NB4 (cell line): ENCODE data around the gene FAM181A.

Experiments used
- DNase-seq: peaks from one replicate; pipeline ENCODE4 v3.0.0; 2010; ENCODE audit warnings: low read depth
- H3K4me3 ChIP-seq: one replicate; pipeline ENCODE4 v1.5.1; 2011; ENCODE audit warnings: mild to moderate bottlenecking, low read depth, low read length, moderate library complexity
- MYC ChIP-seq: IDR thresholded peaks from 2 replicates; pipeline ENCODE4 v1.6.1; 2011; ENCODE audit warnings: low read depth, low read length
- POLR2A ChIP-seq: IDR thresholded peaks from 2 replicates; pipeline ENCODE4 v1.6.1; 2011; ENCODE audit warnings: mild to moderate bottlenecking; ENCODE audit not compliant: insufficient read length; ENCODE audit errors: extremely low read depth
- TF ChIP-seq, protein P1 (sequence below): IDR thresholded peaks from 2 replicates; pipeline ENCODE4 v1.6.1; 2011; ENCODE audit warnings: low read depth, low read length
- TF ChIP-seq, protein P2 (sequence below): IDR thresholded peaks from one replicate; pipeline ENCODE4 v1.5.1; 2012; ENCODE audit warnings: low read depth, low read length

FAM181A gene

GRCh38 chr14:93971635-93972027 lies 44.5 kb downstream of the FAM181A start:
- DNase-seq: no peak
- no peak overlapping the region for H3K4me3 ChIP-seq
- no peak for TF ChIP-seq POLR2A
- TF ChIP-seq, protein P1, sequence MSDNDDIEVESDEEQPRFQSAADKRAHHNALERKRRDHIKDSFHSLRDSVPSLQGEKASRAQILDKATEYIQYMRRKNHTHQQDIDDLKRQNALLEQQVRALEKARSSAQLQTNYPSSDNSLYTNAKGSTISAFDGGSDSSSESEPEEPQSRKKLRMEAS: no peak
- TF ChIP-seq, protein P2, sequence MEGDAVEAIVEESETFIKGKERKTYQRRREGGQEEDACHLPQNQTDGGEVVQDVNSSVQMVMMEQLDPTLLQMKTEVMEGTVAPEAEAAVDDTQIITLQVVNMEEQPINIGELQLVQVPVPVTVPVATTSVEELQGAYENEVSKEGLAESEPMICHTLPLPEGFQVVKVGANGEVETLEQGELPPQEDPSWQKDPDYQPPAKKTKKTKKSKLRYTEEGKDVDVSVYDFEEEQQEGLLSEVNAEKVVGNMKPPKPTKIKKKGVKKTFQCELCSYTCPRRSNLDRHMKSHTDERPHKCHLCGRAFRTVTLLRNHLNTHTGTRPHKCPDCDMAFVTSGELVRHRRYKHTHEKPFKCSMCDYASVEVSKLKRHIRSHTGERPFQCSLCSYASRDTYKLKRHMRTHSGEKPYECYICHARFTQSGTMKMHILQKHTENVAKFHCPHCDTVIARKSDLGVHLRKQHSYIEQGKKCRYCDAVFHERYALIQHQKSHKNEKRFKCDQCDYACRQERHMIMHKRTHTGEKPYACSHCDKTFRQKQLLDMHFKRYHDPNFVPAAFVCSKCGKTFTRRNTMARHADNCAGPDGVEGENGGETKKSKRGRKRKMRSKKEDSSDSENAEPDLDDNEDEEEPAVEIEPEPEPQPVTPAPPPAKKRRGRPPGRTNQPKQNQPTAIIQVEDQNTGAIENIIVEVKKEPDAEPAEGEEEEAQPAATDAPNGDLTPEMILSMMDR: no peak

DNA sequence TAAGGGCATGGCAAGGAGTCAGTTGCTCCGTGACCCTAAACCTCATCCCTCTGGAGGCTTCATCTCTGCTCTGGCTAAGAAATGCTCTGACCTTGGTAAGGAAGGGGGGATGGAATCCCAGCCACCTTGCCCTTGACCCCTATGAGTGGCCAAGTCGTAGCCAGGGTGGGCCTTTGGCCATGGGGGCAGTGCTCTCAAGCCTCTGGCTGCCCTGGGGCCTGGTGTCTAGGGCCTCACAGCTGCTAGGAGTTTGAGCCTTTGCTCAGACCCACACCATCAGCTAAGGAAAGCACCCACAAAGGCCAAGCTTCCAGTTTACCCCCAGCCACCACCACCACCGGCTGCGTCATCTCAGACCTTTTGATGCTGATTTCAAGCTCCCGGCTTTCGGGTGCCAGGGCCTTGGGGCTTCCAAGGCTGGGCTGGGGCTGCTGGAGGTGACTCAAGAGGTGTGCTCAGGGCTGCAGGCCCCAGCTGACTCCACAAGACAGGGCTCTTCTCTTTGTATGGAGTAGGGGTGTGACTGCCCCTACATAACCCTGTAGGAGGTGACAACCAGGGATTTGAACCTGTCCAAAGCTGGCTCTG lies 45.6 kb downstream of the FAM181A start:
- TF ChIP-seq, protein P1: no peak
- TF ChIP-seq POLR2A (no peak), MYC (no peak)
- TF ChIP-seq, protein P2: no peak
- no peak for DNase-seq
- no peak overlapping the region for H3K4me3 ChIP-seq

GRCh38 chr14:93973607-93974006 lies 46.5 kb downstream of the FAM181A start:
- DNase-seq: no peak
- TF ChIP-seq, protein P1: no peak
- TF ChIP-seq, protein P2: no peak
- no peak for TF ChIP-seq MYC
- TF ChIP-seq POLR2A: no peak
- no peak overlapping the region for H3K4me3 ChIP-seq

DNA sequence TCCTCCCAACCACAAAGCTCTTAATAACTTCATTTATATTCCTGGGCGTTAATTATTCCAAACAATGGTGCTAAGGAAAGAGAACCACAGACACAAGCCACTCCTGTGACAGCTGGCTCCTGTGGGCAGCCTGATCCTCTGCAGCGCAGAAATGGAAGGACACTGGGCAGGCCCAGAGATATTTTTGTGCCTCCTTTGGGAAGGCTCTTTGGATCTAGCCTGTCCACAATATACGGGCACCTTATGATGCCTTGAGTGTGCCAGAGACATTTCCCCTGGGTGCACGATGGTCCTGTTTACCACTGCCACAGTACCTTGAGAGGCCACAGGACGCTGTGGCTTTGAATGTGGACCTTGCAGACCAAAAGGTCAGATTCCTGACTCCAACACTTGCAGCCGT lies 47.2 kb downstream of the FAM181A start:
- no peak for TF ChIP-seq MYC
- TF ChIP-seq, protein P1: no peak
- DNase-seq: no peak
- no peak overlapping the region for H3K4me3 ChIP-seq

DNA sequence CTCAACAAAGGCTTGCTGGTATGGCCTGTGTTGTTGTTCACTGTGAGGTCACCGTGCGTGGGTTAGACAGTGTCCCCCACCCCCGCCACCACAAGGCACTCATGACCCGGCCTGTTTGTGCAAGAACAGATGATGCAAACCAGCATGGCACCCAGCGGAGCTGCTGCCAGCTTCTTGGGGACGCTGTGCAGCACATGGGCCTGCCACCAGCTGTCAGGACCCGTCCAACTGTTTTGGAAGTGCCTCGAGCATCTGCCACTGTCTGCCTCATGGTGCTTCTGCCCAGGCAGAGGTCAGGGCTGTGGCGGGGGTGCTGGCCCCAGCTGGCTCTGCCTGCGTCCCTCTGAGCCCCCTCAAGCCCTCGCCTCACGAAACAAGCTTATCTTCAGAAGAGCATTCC lies 47.7 kb downstream of the FAM181A start:
- DNase-seq: peak; percentile 74
- H3K4me3 ChIP-seq: no peak overlapping the region
- no peak for TF ChIP-seq POLR2A
- TF ChIP-seq MYC: peak; percentile 31; the same call in 1 of the 2 replicates
- TF ChIP-seq, protein P1: peak; percentile 61

DNA sequence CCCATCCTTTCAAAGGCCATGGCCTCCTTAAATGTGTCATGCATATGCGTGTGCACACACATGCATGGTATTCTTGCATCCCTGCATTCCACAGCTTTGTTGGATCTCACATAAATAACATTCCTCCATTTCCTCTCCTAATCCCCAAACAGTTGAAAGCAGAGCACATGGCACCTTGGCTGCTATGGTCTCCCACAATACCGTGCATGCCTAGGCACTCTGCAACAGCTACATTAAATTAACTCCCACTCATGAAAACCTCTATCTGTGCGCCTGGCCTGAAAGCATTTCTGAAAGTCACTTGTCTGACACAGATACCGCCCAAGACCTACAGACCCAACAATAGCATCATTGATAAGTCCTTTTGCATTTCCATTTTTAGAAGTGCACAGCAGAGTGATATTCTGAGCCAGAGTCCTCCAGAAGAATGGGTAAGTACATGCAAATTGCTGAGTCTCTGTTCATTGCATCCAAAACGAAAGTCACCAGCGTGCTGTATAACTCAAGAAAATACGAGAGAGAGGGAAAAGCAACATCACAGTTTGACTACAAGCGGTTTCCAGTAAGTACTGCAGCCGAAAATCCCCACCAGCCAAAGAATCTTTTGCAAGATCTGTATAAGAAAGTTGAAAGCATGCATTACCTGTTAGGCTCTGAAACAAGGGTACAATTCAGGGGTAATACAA lies 48.8 kb downstream of the FAM181A start:
- TF ChIP-seq, protein P1: no peak
- TF ChIP-seq, protein P2: no peak
- TF ChIP-seq MYC (no peak), POLR2A (no peak)
- no peak overlapping the region for H3K4me3 ChIP-seq
- no peak for DNase-seq
